Nephron progenitor cell (in vitro differentiated cells): ENCODE measurements around the gene RASL12.
"Not testable (repeated sequence)": the region's sequence is repeated elsewhere in the genome, so short reads cannot be mapped to it uniquely, and the experiment has no call there.

Source experiments
- DNase-seq: peaks from one replicate; pipeline ENCODE4 v3.0.0; 2021
- H3K27ac Mint-ChIP-seq: 2 replicates; pipeline ENCODE4 v1.8.0; 2021; ENCODE audit warnings: mild to moderate bottlenecking, moderate library complexity, mixed read lengths
- H3K27me3 Mint-ChIP-seq: 2 replicates; pipeline ENCODE4 v1.8.0; 2021; ENCODE audit warnings: mild to moderate bottlenecking, low read depth, mixed read lengths; ENCODE audit not compliant: poor library complexity
- H3K36me3 Mint-ChIP-seq: 2 replicates; pipeline ENCODE4 v1.8.0; 2021; ENCODE audit warnings: low read depth, mixed read lengths
- H3K4me1 Mint-ChIP-seq: 2 replicates; pipeline ENCODE4 v1.8.0; 2021; ENCODE audit warnings: mixed read lengths
- H3K4me3 Mint-ChIP-seq: 2 replicates; pipeline ENCODE4 v1.8.0; 2021; ENCODE audit warnings: mild to moderate bottlenecking, moderate library complexity, mixed read lengths
- H3K9me3 Mint-ChIP-seq: 2 replicates; pipeline ENCODE4 v1.8.0; 2021; ENCODE audit warnings: mild to moderate bottlenecking, moderate library complexity, mixed read lengths
- TF ChIP-seq, protein P1 (sequence below): fragments of 200-600 bp; sonication (generic); IDR thresholded peaks from 2 replicates; pipeline ENCODE4 v1.5.0; 2021; ENCODE audit warnings: antibody characterized with exemption

The RASL12 gene

DNA sequence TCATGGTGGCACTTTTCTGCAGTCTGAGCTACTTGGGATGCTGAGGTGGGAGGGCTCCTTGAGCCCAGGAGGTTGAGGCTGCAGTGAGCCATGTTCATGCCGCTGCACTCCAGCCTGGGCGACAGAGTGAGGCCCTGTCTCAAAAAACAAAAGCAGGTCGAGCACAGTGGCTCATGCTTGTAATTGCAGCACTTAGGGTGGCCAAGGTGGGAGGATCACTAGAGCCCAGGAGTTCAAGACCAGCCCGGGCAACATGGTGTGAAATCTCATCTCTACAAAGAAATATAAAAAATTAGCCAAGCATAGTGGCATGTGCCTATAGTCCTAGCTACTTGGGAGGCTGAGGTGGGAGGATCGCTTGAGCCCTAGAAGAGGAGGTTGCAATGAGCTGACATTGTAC lies 37.2 kb upstream of the RASL12 start:
- Mint-ChIP-seq H3K36me3 (peaks cover 43% of the 10 kb centered on the region), H3K4me1 (peaks cover 6% of the 10 kb centered on the region), H3K27ac (no peak overlapping the region), H3K27me3 (no peaks in the 10 kb centered on the region), H3K9me3 (no peaks in the 10 kb centered on the region), H3K4me3 (no peak overlapping the region)
- DNase-seq = no peak
- TF ChIP-seq, protein P1, sequence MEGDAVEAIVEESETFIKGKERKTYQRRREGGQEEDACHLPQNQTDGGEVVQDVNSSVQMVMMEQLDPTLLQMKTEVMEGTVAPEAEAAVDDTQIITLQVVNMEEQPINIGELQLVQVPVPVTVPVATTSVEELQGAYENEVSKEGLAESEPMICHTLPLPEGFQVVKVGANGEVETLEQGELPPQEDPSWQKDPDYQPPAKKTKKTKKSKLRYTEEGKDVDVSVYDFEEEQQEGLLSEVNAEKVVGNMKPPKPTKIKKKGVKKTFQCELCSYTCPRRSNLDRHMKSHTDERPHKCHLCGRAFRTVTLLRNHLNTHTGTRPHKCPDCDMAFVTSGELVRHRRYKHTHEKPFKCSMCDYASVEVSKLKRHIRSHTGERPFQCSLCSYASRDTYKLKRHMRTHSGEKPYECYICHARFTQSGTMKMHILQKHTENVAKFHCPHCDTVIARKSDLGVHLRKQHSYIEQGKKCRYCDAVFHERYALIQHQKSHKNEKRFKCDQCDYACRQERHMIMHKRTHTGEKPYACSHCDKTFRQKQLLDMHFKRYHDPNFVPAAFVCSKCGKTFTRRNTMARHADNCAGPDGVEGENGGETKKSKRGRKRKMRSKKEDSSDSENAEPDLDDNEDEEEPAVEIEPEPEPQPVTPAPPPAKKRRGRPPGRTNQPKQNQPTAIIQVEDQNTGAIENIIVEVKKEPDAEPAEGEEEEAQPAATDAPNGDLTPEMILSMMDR = no peak

DNA sequence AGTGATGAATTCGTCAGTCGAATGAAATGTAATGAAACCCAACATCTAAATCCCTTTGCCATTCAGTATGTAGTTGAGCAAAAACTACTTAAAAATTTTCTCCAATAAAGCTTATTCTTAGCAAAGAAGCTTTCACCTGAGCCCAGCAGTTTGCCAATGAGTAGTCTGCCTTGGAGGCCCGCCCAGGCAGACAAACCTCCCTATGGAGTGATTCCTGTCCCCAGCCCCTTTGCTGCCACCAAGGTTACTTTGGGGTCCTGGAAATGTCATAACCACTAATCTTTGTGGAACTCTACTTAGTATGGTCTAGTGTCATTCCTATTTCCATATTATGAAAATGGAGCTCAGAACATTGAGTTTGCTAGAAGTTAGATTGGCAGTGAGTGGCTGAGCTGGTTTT lies 35.1 kb upstream of the RASL12 start:
- peaks cover 44% of the 10 kb centered on the region for H3K36me3 Mint-ChIP-seq
- H3K9me3 Mint-ChIP-seq = no peaks in the 10 kb centered on the region
- TF ChIP-seq, protein P1 = no peak
- H3K4me1 Mint-ChIP-seq = peaks cover 6% of the 10 kb centered on the region
- H3K27me3 Mint-ChIP-seq = peaks cover 3% of the 10 kb centered on the region
- DNase-seq = no peak
- no peak overlapping the region for H3K4me3 Mint-ChIP-seq
- H3K27ac Mint-ChIP-seq = peak overlapping the region; percentile 31

DNA sequence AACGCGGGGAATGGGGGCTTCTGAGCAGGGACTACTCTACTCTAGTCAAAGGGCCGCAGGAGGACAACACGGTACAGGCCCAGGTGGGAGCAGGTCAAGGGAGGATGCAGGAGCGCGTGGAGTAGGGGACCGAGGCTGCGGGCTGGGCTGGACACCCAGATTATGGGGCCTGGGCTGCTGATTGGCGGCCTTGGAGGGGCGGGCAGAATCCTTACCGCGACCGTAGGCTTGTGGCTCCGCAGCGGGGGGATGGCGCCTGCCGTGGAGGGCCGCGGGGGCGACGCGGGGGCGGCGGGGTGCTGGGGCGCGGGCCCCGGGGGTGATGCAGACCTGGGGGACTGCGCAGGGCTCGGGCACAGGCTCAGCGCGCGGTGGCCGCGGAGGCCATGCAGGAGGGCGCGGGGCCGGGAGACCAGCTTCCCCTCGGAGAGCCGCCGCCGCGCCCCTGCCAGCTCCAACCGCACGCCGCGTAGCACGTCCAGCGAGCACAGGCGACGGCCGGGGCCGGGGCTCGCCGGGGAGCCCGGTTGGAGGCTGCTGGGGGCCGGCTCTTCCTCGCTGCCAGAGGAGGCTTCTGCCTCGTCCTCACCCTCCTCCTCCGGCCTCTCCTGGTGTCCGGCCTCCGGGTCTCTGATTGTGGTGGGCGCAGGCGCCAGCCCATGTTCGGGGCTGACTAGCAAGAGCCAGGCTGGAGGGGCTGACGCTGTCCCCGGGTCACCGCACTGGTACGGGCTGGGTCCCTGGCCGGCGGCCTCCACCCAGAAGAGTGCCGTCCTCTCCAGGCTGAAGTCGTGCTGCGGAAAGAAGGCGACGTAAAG lies 34.3 kb upstream of the RASL12 start:
- H3K27ac Mint-ChIP-seq = peak overlapping the region; percentile 67
- H3K4me3 Mint-ChIP-seq = no peak overlapping the region
- peaks cover 6% of the 10 kb centered on the region for H3K4me1 Mint-ChIP-seq
- peaks cover 3% of the 10 kb centered on the region for H3K27me3 Mint-ChIP-seq
- TF ChIP-seq, protein P1 = no peak
- no peak for DNase-seq
- peaks cover 50% of the 10 kb centered on the region for H3K36me3 Mint-ChIP-seq
- H3K9me3 Mint-ChIP-seq = no peaks in the 10 kb centered on the region

DNA sequence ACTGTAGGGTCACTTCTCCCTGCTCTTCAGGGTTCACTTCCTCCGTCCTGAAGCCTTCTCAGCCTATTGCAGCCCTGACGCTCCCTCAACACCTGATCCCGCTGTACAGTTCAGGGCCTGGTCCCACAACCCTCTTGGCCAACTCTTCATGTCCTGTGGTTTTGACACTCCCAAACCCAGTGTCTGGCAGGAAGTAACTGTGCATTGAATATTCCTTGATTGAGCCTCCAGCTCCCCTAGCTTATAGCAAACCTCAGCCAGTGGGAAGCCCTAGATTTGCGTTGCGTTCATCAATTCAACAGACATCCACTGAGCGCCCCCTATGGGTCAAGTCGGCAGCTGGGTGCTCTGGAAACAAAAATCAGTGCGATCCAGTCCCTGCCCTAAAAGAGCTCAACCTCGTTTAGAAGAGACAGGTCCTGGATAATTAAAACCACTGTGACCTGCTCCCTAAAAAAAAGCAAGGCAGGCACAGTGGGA lies 33.7 kb upstream of the RASL12 start:
- peaks cover 51% of the 10 kb centered on the region for H3K36me3 Mint-ChIP-seq
- H3K4me1 Mint-ChIP-seq = peaks cover 6% of the 10 kb centered on the region
- no peaks in the 10 kb centered on the region for H3K9me3 Mint-ChIP-seq
- H3K27ac Mint-ChIP-seq = peak overlapping the region; percentile 67
- peaks cover 3% of the 10 kb centered on the region for H3K27me3 Mint-ChIP-seq
- TF ChIP-seq, protein P1 = peak; percentile 78
- peak; percentile 85 for DNase-seq
- H3K4me3 Mint-ChIP-seq = no peak overlapping the region

DNA sequence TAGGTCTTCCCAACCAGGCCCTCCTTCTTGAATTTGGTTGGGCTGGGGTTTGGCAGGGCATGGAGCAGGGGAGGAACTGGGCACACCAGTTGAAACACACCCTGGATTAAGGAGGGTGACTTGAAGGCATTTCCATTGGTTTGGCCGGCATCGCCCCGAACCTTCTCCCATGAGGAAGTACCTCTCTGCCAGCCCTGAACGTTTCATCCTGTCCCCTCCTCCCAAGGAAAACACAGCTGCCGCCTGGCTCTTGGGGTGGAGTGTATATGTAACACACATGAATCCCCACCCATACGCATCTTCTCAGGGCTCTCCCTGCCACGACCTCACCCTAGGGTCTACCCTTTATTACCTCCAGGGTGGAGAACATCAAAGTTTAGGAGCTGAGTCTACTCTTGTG lies 32.7 kb upstream of the RASL12 start:
- Mint-ChIP-seq H3K36me3 (peaks cover 42% of the 10 kb centered on the region), H3K9me3 (no peaks in the 10 kb centered on the region), H3K27ac (no peak overlapping the region), H3K4me3 (no peak overlapping the region), H3K4me1 (peaks cover 6% of the 10 kb centered on the region), H3K27me3 (peaks cover 3% of the 10 kb centered on the region)
- TF ChIP-seq, protein P1 = no peak
- DNase-seq = no peak

DNA sequence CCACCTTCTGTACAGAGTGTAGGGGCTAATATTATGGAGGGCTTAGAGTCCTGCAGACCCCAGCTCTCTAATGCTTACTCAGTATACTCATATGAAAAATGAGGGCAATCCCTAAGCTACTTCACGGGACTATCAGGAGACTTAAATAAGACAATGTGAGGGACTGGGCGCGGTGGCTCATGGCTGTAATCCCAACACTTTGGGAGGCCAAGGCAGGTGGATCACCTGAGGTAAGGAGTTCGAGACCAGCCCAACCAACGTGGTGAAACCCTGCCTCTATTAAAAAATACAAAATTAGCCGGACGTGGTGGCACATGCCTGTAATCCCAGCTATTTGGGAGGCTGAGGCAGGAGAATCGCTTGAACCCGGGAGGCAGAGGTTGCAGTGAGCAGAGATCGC lies 32.0 kb upstream of the RASL12 start:
- peaks cover 38% of the 10 kb centered on the region for H3K36me3 Mint-ChIP-seq
- H3K27me3 Mint-ChIP-seq, H3K9me3 Mint-ChIP-seq, H3K4me3 Mint-ChIP-seq, H3K27ac Mint-ChIP-seq, DNase-seq, H3K4me1 Mint-ChIP-seq: not testable (repeated sequence)
